Measurements from ENCODE around the gene HSPA12A. TPM values are rescaled to one million over a fixed set of nuclear protein-coding genes. Genes with fewer than 3 reads are reported as not detected.

HSPA12A gene
- total RNA-seq, 1 donor, result 10.9 TPM

DNA sequence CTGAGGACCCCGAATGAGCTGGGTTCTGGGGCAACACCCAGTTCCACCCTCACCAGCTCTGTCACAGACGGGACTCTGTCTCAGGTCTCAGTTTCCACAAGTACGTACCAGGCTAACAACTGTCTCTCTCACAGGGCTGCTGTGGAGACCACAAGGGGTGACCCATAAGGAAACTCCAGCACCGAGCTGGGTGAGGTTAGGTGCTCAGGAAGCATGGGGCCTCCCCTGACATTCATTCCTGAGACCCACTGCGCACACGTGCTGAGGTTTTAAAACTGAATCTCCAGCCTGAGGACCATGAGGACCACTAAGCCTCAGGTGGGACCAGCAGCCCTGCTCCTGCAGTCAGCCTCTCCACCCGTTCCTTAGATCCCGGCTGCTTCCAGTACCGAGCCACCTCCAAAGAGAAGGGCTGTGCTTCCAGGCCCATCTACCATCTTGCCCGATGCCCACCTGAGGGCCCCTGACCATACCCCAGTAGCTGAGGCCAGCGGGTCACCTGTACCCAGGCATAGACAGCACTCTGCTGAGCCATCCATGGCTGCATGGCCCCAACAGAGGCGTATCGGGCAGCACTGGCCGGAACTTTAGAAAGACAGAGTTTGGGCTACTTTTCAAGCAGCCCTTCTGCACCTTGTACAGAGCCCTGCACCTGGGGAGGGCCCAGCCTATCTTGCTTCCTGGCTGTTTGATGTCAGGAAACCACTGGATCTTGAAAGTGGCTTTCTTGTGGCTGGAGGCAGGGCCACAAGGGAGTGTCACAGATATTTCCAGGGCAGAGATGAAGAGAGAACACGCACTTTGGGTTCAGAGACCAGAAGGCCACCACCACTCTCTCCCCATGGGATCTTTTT is 18.7 kb downstream of the HSPA12A start:
- H3K27ac ChIP-seq (ENCODE audit: low read depth, low read length), result no peak overlapping the region
- no peaks in the 10 kb centered on the region for H3K9me3 ChIP-seq (ENCODE audit: low read depth, low read length)
- no peaks in the 10 kb centered on the region for H3K27me3 ChIP-seq (ENCODE audit: insufficient read depth, low read length)
- H3K36me3 ChIP-seq (ENCODE audit: insufficient read depth, low read length), result no peaks in the 10 kb centered on the region
- H3K79me2 ChIP-seq (ENCODE audit: insufficient read depth, low read length), result peaks cover 33% of the 10 kb centered on the region
- peaks cover 14% of the 10 kb centered on the region for H3K4me1 ChIP-seq (ENCODE audit: insufficient read depth, low read length)
- H3K4me3 ChIP-seq (ENCODE audit: insufficient read depth, low read length), result no peak overlapping the region
- peak; percentile 49 for DNase-seq (ENCODE audit: insufficient read length, low spot score, missing footprints)
- no peak for TF ChIP-seq CTCF (IDR thresholded peaks at IDR 0.05; ENCODE audit: extremely low read depth, low read depth, low read length)
- peaks cover 28% of the 10 kb centered on the region for H4K20me1 ChIP-seq (ENCODE audit: insufficient read depth, low read length)
- no peak overlapping the region for H2AFZ ChIP-seq (ENCODE audit: low read length)
- H3K4me2 ChIP-seq (ENCODE audit: insufficient read depth, low read length), result no peak overlapping the region

GRCh38 chr10:116722736-116723427 is 19.5 kb downstream of the HSPA12A start:
- H3K4me3 ChIP-seq (ENCODE audit: insufficient read depth, low read length), result no peak overlapping the region
- no peaks in the 10 kb centered on the region for H3K9me3 ChIP-seq (ENCODE audit: low read depth, low read length)
- H3K4me2 ChIP-seq (ENCODE audit: insufficient read depth, low read length), result no peak overlapping the region
- peaks cover 32% of the 10 kb centered on the region for H4K20me1 ChIP-seq (ENCODE audit: insufficient read depth, low read length)
- no peak for TF ChIP-seq CTCF (IDR thresholded peaks at IDR 0.05; ENCODE audit: extremely low read depth, low read depth, low read length)
- no peak overlapping the region for H3K27ac ChIP-seq (ENCODE audit: low read depth, low read length)
- no peak overlapping the region for H2AFZ ChIP-seq (ENCODE audit: low read length)
- no peak for DNase-seq (ENCODE audit: insufficient read length, low spot score, missing footprints)
- H3K27me3 ChIP-seq (ENCODE audit: insufficient read depth, low read length), result no peaks in the 10 kb centered on the region
- peaks cover 11% of the 10 kb centered on the region for H3K4me1 ChIP-seq (ENCODE audit: insufficient read depth, low read length)
- no peaks in the 10 kb centered on the region for H3K36me3 ChIP-seq (ENCODE audit: insufficient read depth, low read length)
- H3K79me2 ChIP-seq (ENCODE audit: insufficient read depth, low read length), result peaks cover 37% of the 10 kb centered on the region

GRCh38 chr10:116721547-116722392 is 20.6 kb downstream of the HSPA12A start:
- H3K36me3 ChIP-seq (ENCODE audit: insufficient read depth, low read length), result no peaks in the 10 kb centered on the region
- no peak for TF ChIP-seq CTCF (IDR thresholded peaks at IDR 0.05; ENCODE audit: extremely low read depth, low read depth, low read length)
- no peaks in the 10 kb centered on the region for H3K27me3 ChIP-seq (ENCODE audit: insufficient read depth, low read length)
- peaks cover 40% of the 10 kb centered on the region for H3K79me2 ChIP-seq (ENCODE audit: insufficient read depth, low read length)
- H4K20me1 ChIP-seq (ENCODE audit: insufficient read depth, low read length), result peaks cover 34% of the 10 kb centered on the region
- H3K4me2 ChIP-seq (ENCODE audit: insufficient read depth, low read length), result no peak overlapping the region
- H2AFZ ChIP-seq (ENCODE audit: low read length), result no peak overlapping the region
- H3K9me3 ChIP-seq (ENCODE audit: low read depth, low read length), result no peaks in the 10 kb centered on the region
- H3K4me3 ChIP-seq (ENCODE audit: insufficient read depth, low read length), result no peak overlapping the region
- H3K4me1 ChIP-seq (ENCODE audit: insufficient read depth, low read length), result peaks cover 11% of the 10 kb centered on the region
- H3K27ac ChIP-seq (ENCODE audit: low read depth, low read length), result peak overlapping the region; percentile 28
- DNase-seq (ENCODE audit: insufficient read length, low spot score, missing footprints), result peak; percentile 38

All from osteoblast (primary cell).